Islet of Langerhans (tissue), 1 donor: ENCODE measurements around the gene LRRTM4.
"Not testable (repeated sequence)": the region's sequence is repeated elsewhere in the genome, so short reads cannot be mapped to it uniquely, and the experiment has no call there.

Source experiments
- FAIRE-seq: peaks from one replicate; lab custom pipeline; 2011; peaks lifted over from hg19 to GRCh38; lab: Jason Lieb, UNC

LRRTM4 gene

DNA sequence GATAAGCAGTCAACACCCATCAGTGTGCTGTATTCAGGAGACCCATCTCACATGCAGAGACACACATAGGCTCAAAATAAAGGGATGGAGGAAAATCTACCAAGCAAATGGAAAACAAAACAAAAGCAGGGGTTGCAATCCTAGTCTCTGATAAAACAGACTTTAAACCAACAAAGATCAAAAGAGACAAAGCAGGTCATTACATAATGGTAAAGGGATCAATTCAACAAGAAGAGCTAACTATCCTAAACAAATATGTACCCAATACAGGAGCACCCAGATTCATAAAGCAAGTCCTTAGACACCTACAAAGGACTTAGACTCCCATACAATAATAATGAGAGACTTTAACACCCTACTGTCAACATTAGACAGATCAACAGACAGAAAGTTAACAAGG lies 358.2 kb downstream of the LRRTM4 start:
- not testable (repeated sequence) for FAIRE-seq

GRCh38 chr2:77161009-77161408 lies 361.2 kb downstream of the LRRTM4 start:
- FAIRE-seq = no peak

DNA sequence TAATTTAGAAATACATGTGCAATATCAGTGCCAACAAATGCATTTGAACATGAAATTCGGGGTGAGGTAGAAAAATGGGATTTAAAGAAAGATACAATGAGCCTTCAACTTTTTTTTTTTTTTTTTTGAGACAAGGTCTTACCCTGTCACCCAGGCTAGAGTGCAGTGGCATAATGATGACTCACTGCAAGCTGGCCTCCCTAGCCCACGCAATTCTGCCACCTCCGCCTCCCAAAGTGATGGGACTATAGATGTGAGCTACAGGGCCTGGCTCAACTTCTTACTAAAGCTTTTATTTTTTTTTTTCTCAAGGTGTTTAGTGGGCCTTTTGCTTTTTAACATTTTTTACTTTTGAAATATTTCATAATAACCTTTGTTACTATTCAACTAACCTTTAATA lies 365.6 kb downstream of the LRRTM4 start:
- no peak for FAIRE-seq

DNA sequence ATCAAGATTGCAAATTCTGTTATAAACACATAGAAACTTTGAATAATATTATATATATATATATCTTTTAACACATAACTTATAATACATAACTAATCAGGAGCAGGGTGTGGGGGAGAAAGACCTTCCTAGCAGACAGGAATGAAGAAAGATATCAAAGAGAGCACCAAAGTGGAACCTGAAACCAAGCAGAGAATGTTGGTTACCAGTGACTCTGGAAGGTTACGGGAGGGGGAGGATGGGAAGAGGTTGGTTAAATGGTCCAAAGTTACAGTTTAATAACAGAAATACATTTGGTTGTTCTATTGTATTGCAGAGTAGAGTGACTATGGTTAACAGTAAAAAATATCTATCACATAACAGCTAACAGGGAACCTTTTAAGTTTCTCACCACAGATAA lies 366.7 kb downstream of the LRRTM4 start:
- no peak for FAIRE-seq

DNA sequence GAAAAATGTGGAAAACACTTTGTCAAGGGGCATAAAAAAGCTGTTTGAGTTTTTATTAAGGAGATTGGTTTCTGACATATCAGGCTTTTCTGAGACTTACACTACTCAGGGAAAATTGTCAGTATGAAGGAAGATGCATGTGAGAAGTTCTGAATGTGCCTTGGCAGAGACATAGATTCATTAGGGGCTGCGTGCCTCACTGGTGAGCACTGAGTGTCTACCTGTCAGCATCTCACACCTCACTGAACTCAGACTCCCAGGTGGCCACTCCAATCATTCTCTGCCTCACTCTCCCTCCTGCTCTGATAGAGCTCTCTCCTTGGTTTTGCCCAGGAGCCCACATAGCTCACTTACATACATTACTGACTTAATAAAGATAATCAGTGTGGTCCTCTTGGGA lies 372.6 kb downstream of the LRRTM4 start:
- no peak for FAIRE-seq

- FAIRE-seq = peak; percentile 70
Measured at GRCh38 chr2:77147153-77147552, 375.0 kb downstream of the LRRTM4 start.

GRCh38 chr2:77144772-77145171 lies 377.4 kb downstream of the LRRTM4 start:
- no peak for FAIRE-seq

- FAIRE-seq = peak; percentile 49
Measured at GRCh38 chr2:77142141-77142540, 380.0 kb downstream of the LRRTM4 start.

- not testable (repeated sequence) for FAIRE-seq
Measured at GRCh38 chr2:77128479-77128878, 393.7 kb downstream of the LRRTM4 start.

DNA sequence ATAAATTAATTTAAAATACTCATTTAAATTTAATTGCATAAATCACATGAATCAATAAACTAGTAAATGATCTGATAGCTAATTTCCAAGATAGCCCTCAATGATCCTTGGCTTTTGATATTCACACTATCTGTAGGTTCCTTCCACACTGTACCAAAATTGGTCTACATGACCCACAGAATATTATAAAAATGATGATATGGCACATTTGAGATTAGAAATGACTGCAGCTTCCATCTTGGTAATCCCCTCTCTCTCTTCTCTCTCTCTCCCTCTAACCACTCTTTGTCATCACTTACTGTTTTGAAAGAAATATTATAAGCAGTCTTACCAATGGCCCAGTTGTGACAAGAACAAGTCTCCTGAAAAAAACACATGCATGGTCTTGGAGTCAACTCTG lies 394.8 kb downstream of the LRRTM4 start:
- FAIRE-seq = no peak

- peak; percentile 69 for FAIRE-seq
Measured at GRCh38 chr2:77121518-77121917, 400.7 kb downstream of the LRRTM4 start.

DNA sequence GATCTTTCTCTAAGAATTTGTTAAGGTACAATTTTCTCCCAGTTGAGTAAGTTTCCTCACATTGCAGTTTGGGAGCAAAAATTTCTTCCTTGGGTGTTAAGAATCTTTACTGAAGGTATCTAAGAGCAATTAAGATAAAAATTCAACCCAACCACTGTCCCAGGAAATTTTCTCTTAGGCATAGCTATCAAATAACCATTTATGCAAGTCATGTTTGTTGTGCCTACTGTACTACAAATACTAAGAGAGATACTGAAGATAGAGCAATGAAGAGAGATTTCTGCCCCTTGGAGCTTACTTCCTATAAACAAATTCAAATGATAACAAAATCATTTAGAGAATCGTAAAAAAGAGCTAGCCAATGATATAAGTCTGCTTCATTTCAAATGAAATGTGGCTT lies 402.8 kb downstream of the LRRTM4 start:
- FAIRE-seq = no peak

DNA sequence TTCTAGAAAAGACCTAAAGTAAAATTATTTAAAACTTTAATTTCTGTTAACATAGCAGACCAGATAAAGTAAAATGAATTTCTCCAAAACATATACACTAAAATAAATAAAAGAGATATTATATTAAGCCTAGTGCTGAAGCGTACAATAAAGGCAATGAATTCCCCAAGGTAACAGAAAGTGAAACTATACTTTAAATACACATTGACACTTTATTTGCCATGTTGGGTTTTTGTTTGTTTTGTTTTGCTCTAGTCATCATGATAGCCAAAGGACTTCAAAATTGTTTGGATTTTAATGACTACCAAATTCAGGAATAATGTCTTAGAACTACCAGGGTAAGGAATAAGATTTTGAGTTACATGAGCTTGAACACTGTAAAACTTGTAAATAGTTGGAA lies 413.3 kb downstream of the LRRTM4 start:
- peak; percentile 76 for FAIRE-seq

- FAIRE-seq = no peak
Measured at GRCh38 chr2:77105008-77105407, 417.2 kb downstream of the LRRTM4 start.

- no peak for FAIRE-seq
Measured at GRCh38 chr2:77104554-77104953, 417.6 kb downstream of the LRRTM4 start.

GRCh38 chr2:77102927-77103326 lies 419.2 kb downstream of the LRRTM4 start:
- no peak for FAIRE-seq

- no peak for FAIRE-seq
Measured at GRCh38 chr2:77101796-77102452, 420.3 kb downstream of the LRRTM4 start.

GRCh38 chr2:77099961-77100360 lies 422.2 kb downstream of the LRRTM4 start:
- FAIRE-seq = no peak

DNA sequence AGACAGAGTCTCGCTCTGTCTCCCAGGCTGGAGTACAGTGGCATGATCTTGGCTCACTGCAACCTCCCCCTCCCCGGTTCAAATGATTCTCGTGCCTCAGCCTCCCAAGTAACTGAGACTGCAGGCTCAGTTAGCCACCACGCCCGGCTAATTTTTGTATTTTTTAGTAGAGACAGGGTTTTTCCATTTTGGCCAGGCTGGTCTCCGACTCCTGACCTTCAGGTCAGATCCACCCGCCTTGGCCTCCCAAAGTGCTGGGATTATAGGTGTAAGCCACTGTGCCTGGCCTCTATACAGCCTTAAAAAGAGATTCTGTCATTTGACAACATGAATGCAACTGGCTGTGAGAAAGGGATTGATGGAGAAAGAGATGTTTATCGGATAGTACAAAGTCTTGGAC lies 426.7 kb downstream of the LRRTM4 start:
- FAIRE-seq = not testable (repeated sequence)

GRCh38 chr2:77095096-77095495 lies 427.1 kb downstream of the LRRTM4 start:
- no peak for FAIRE-seq

DNA sequence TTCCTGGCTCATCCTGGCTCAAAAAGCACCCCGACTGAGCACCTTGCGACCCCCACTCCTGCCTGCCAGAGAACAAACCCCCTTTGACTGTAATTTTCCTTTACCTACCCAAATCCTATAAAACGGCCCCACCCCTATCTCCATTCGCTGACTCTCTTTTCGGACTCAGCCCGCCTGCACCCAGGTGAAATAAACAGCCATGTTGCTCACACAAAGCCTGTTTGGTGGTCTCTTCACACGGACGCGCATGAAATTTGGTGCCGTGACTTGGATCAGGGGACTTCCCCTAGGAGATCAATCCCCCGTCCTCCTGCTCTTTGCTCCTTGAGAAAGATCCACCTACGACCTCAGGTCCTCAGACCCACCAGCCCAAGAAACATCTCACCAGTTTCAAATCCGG lies 433.8 kb downstream of the LRRTM4 start:
- not testable (repeated sequence) for FAIRE-seq

DNA sequence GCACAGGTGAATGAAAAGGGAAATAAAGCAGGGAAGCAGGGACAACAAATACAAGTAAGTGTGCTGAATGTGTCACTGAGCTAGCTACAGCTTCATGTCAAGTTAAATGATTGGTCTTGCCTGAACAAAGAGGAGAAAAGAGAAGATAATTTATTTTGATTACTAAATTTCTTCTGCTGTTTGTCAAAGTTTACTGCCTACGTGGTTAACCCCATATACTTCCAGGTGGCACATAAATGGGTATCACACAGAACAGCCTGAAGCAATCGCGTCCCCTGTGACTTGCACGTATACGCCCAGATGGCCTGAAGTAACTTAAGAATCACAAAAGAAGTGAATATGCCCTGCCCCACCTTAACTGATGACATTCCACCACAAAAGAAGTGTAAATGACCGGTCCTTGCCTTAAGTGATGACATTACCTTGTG lies 434.2 kb downstream of the LRRTM4 start:
- FAIRE-seq = no peak

DNA sequence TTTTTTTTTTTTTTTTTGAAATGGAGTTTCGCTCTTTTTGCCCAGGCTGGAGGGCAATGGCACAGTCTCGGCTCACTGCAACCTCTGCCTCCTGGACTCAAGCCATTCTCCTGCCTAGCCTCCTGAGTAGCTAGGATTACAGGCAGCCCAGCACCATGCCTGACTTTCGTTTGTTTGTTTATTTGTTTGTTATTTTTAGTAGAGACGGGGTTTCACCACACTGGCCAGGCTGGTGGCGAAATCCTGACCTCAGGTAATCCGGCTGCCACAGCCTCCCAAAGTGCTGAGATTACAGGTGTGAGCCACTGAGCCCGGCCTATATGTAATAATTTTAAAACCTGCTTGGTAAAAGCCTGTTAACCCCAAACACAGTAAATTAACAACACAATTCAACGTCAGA lies 435.7 kb downstream of the LRRTM4 start:
- no peak for FAIRE-seq

DNA sequence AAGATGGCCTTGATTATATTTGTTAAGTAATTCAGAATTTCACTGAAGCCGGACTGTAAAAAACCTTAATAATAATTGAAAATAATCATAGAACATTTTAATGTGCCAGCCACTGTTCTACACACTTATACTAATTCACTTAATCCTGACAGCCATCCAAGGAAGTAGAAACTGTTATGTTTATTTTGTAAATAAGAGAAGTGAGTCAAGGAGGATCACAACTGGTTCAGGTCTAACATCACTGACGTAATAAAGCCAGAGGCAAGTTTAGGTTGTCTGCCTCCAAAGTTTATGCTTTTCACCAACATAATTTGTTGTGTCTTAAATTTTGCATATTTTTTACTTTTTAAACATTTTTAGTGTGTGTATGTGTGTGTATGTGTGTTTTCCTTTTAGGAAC lies 436.1 kb downstream of the LRRTM4 start:
- FAIRE-seq = no peak

DNA sequence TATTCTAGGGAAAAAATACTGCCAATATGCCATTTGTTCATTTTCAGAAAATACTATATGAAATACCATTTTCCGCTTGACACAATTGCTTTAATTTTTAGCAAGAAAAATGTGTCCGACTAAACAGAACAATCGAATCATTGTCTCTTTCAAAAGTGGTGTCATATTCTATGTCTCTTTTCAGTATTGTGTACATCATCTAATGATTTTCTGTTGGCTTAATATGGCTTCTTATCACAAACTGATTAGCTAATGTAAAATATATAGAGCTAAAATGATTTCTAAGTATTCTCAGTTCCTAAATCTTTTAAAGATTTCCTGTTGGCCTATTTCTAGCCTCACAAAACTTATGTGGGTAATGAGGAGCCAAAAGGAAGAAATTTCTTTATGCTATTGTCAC lies 436.6 kb downstream of the LRRTM4 start:
- FAIRE-seq = no peak
